ENCODE results near the gene CACNB3. TPM values are rescaled to one million over a fixed set of nuclear protein-coding genes. Genes with fewer than 3 reads are reported as not detected.

The CACNB3 gene
- total and polyA plus RNA-seq, 9 of the 15 experiments (the other 6 are each of a cell fraction or from before 2014, with no cell fraction given), result 0.24 to 2.0 (median 1.5) TPM

GRCh38 chr12:48814262-48815125 lies 3.8 kb upstream of the CACNB3 start (continued):
- TF ChIP-seq ZNF561 (CRISPR knock-in tag; conservative IDR thresholded peaks at IDR 0.05) (no peak), OTX1 (CRISPR knock-in tag; IDR thresholded peaks at IDR 0.05) (no peak), LARP7 (IDR thresholded peaks at IDR 0.05) (no peak), GTF3C2 (IDR thresholded peaks at IDR 0.05; ENCODE audit: borderline replicate concordance, extremely low read depth, insufficient read length) (no peak), CXXC5 (CRISPR knock-in tag; IDR thresholded peaks at IDR 0.05) (peak; percentile 86), BRD9 (IDR thresholded peaks at IDR 0.05; ENCODE audit: low read depth, partially characterized antibody) (no peak), THAP7 (CRISPR knock-in tag; IDR thresholded peaks at IDR 0.05) (peak; percentile 70; the same call in 1 of the 2 replicates), DIDO1 (tag; IDR thresholded peaks at IDR 0.05; ENCODE audit: low read depth) (no peak), SRSF7 (optimal IDR thresholded peaks at IDR 0.05; ENCODE audit: low read depth, low read length) (no peak), SMAD4 (CRISPR knock-in tag; conservative IDR thresholded peaks at IDR 0.05) (peak; percentile 84), MNT (conservative IDR thresholded peaks at IDR 0.05) (peak; percentile 76 to 83), SMARCA4 (IDR thresholded peaks at IDR 0.05) (no peak), HEY1 (CRISPR knock-in tag; IDR thresholded peaks at IDR 0.05; ENCODE audit: borderline replicate concordance) (no peak), SP1 (CRISPR knock-in tag; IDR thresholded peaks at IDR 0.05) (peak; percentile 78), EZH2 (IDR thresholded peaks at IDR 0.05; ENCODE audit: borderline replicate concordance, low read depth, low read length) (no peak), SIX5 (IDR thresholded peaks at IDR 0.05; ENCODE audit: borderline replicate concordance in 1 of 2, insufficient read depth in 1 of 2, low read depth in 1 of 2, low read length in 2 of 2) (no peak), SMARCE1 (IDR thresholded peaks at IDR 0.05) (no peak), FOXM1 (IDR thresholded peaks at IDR 0.05; ENCODE audit: low read depth) (no peak), FOXM1 (CRISPR knock-in tag; IDR thresholded peaks at IDR 0.05; ENCODE audit: low read depth) (no peak), RB1 (IDR thresholded peaks at IDR 0.05; ENCODE audit: low read depth) (peak; percentile 98), DDX20 (tag; IDR thresholded peaks at IDR 0.05; ENCODE audit: low read depth) (no peak), PYGO2 (tag; IDR thresholded peaks at IDR 0.05) (no peak), FOXJ2 (tag; IDR thresholded peaks at IDR 0.05) (no peak), HDAC2 (IDR thresholded peaks at IDR 0.05) (no peak), EGR1 (conservative IDR thresholded peaks at IDR 0.05) (peak; percentile 64)
